A673 (cell line): Measurements from ENCODE around the gene RAC2. TPM values are rescaled to one million over a fixed set of nuclear protein-coding genes. Genes with fewer than 3 reads are reported as not detected.

ENCODE experiments used
- BruUV-seq: library from RNA; stranded (reverse); fragments of 400-500 nt; replicated peaks from 2 replicates; lab custom pipeline; 2021; lab: Mats Ljungman, UMichigan
- CTCF ChIA-PET: fragments of 300-600 bp; sonication (Branson Sonifier 250); formaldehyde crosslinking; loops from one replicate; lab custom pipeline; 2022; ENCODE audit warnings: antibody characterized with exemption; lab: Charles Lee
- POLR2A ChIA-PET: fragments of 300-600 bp; sonication (Branson Sonifier 250); formaldehyde crosslinking; loops from one replicate; lab custom pipeline; 2022; ENCODE audit warnings: antibody characterized with exemption; ENCODE audit not compliant: low non-redundant PET; lab: Charles Lee
- DNase-seq: peaks from one replicate; pipeline ENCODE4 v3.0.0-alpha.2; 2015; ENCODE audit warnings: low spot score
- H3K27ac ChIP-seq: fragments of 200-600 bp; sonication (generic); 2 replicates; pipeline ENCODE4 v1.5.1; 2016; ENCODE audit warnings: mixed run types, low read depth, mild to moderate bottlenecking, mixed read lengths, antibody characterized with exemption, low read length; ENCODE audit not compliant: poor library complexity, severe bottlenecking
- H3K27me3 ChIP-seq: fragments of 200-600 bp; sonication (generic); replicated peaks from 2 replicates; pipeline ENCODE4 v1.6.1; 2017; ENCODE audit warnings: mixed run types, low read depth, mild to moderate bottlenecking, mixed read lengths, antibody characterized with exemption, low read length; ENCODE audit not compliant: insufficient read depth, poor library complexity
- H3K36me3 ChIP-seq: fragments of 200-600 bp; sonication (generic); 2 replicates; pipeline ENCODE4 v1.6.1; 2016; ENCODE audit warnings: mixed run types, mild to moderate bottlenecking, mixed read lengths, antibody characterized with exemption, low read length; ENCODE audit not compliant: insufficient read depth, poor library complexity, severe bottlenecking
- H3K4me1 ChIP-seq: fragments of 200-600 bp; sonication (generic); 2 replicates; pipeline ENCODE4 v1.6.1; 2017; ENCODE audit warnings: mixed run types, mild to moderate bottlenecking, mixed read lengths, antibody characterized with exemption, low read length; ENCODE audit not compliant: insufficient read depth, poor library complexity, severe bottlenecking
- H3K4me3 ChIP-seq: fragments of 200-600 bp; sonication (generic); 2 replicates; pipeline ENCODE4 v1.5.1; 2016; ENCODE audit warnings: low read depth, mixed run types, mild to moderate bottlenecking, mixed read lengths, low read length; ENCODE audit not compliant: poor library complexity, severe bottlenecking
- H3K9me3 ChIP-seq: fragments of 200-600 bp; sonication (generic); 2 replicates; pipeline ENCODE4 v1.6.1; 2016; ENCODE audit warnings: mixed run types, low read depth, mild to moderate bottlenecking, mixed read lengths, antibody characterized with exemption, low read length; ENCODE audit not compliant: poor library complexity, severe bottlenecking
- CTCF ChIP-seq: fragments of 300-800, 200-600 bp; sonication (generic); conservative IDR thresholded peaks from 2 replicates; pipeline ENCODE4 v1.5.1; 2017; ENCODE audit warnings: low read depth, mild to moderate bottlenecking, antibody characterized with exemption, low read length, moderate library complexity, mixed read lengths
- EZH2 ChIP-seq: fragments of 200-600 bp; sonication (generic); IDR thresholded peaks from 2 replicates; pipeline ENCODE4 v1.6.1; 2017; ENCODE audit warnings: borderline replicate concordance, low read depth, mild to moderate bottlenecking, mixed read lengths, antibody characterized with exemption, low read length; ENCODE audit not compliant: poor library complexity, severe bottlenecking
- intact Hi-C: fragments of 100-400 bp; cut with micrococcal nuclease; formaldehyde crosslinking; loops from one replicate; pipeline ENCODE4 v1.10.0; 2022; ENCODE audit not compliant: unreplicated experiment
- total RNA-seq: library from RNA; stranded (reverse); gene quantifications from 2 replicates; pipeline ENCODE4 v1.2.3, GENCODE V29; 2021

RAC2 gene
- total RNA-seq, 1 experiment from 2014 or later = 4.0 TPM

GRCh38 chr22:37177221-37177620 lies 66.8 kb downstream of the RAC2 start:
- BruUV-seq = no TSS peak
- ChIA-PET POLR2A (no interaction called here), CTCF (no interaction called here)
- TF ChIP-seq EZH2 (no peak), CTCF (no peak)
- H3K4me1 ChIP-seq = no peaks in the 10 kb centered on the region
- H3K27ac ChIP-seq = no peak overlapping the region
- no peaks in the 10 kb centered on the region for H3K27me3 ChIP-seq
- no peak for DNase-seq
- no peak overlapping the region for H3K4me3 ChIP-seq
- H3K36me3 ChIP-seq = no peaks in the 10 kb centered on the region
- no peaks in the 10 kb centered on the region for H3K9me3 ChIP-seq
- intact Hi-C loops = no loop called here

GRCh38 chr22:37176464-37177061 lies 67.5 kb downstream of the RAC2 start:
- Histone ChIP-seq H3K9me3 (no peaks in the 10 kb centered on the region), H3K27ac (no peak overlapping the region), H3K36me3 (no peaks in the 10 kb centered on the region), H3K27me3 (no peaks in the 10 kb centered on the region), H3K4me3 (no peak overlapping the region), H3K4me1 (no peaks in the 10 kb centered on the region)
- ChIA-PET POLR2A (no interaction called here), CTCF (no interaction called here)
- TF ChIP-seq EZH2 = no peak
- no peak for TF ChIP-seq CTCF
- intact Hi-C loops = no loop called here
- no peak for DNase-seq
- no TSS peak for BruUV-seq

- intact Hi-C loops = no loop called here
- H3K27ac ChIP-seq = no peak overlapping the region
- no TSS peak for BruUV-seq
- no peaks in the 10 kb centered on the region for H3K9me3 ChIP-seq
- no peak overlapping the region for H3K4me3 ChIP-seq
- H3K36me3 ChIP-seq = no peaks in the 10 kb centered on the region
- H3K4me1 ChIP-seq = no peaks in the 10 kb centered on the region
- no peak for DNase-seq
- TF ChIP-seq CTCF (no peak), EZH2 (no peak)
- ChIA-PET POLR2A (no interaction called here), CTCF (no interaction called here)
- no peaks in the 10 kb centered on the region for H3K27me3 ChIP-seq
These were observed 68.4 kb downstream of the RAC2 start for GRCh38 chr22:37175414-37176281.

Other genes with a start within 250 kb of the RAC2 start
- 31.3 and 37.6 TPM in 2 replicates for gene TST, start 224.8 kb downstream of the RAC2 start, total RNA-seq
- gene MPST, start 224.5 kb downstream of the RAC2 start, total RNA-seq = 66.6 and 81.7 TPM in 2 replicates
- gene KCTD17, start 192.5 kb downstream of the RAC2 start, total RNA-seq = 38.8 and 39.1 TPM in 2 replicates
- gene TMPRSS6, start 134.6 kb downstream of the RAC2 start, total RNA-seq = not detected in 2 replicates
- 0.97 and 1.5 TPM in 2 replicates for gene IL2RB, start 94.4 kb downstream of the RAC2 start, total RNA-seq
- 6.3 and 8.6 TPM in 2 replicates for gene C1QTNF6, start 56.0 kb downstream of the RAC2 start, total RNA-seq
- gene SSTR3, start 31.8 kb downstream of the RAC2 start, total RNA-seq = not detected in 2 replicates
- not detected in 2 replicates for gene CYTH4, start 38.2 kb upstream of the RAC2 start, total RNA-seq
- gene ELFN2, start 183.2 kb upstream of the RAC2 start, total RNA-seq = not detected in 2 replicates
- not detected in 2 replicates for gene MFNG, start 242.1 kb upstream of the RAC2 start, total RNA-seq